Natural killer cell (primary cell): ENCODE data around the gene KIF6. TPM values are rescaled to one million over a fixed set of nuclear protein-coding genes. Genes with fewer than 3 reads are reported as not detected.

ENCODE experiments used
- ATAC-seq, 3 donors: fragments of 150-1000 bp in 2 of 3; fragments of 200-7000 bp in 1 of 3; cut with Tn5 transposase; 1 replicate in 1 of 3; 2 replicates in 2 of 3; pipeline ENCODE4 v1.10.0; 2021; ENCODE audit warnings: mild to moderate bottlenecking in 2 of 3, moderate library complexity in 2 of 3
- DNase-seq, 2 donors: peaks; one replicate each; pipeline versions ENCODE4 v3.0.0 to v3.0.0-alpha.2; 2013 to 2021; ENCODE audit warnings: mixed read lengths in 1 of 2
- H3K27ac ChIP-seq: one replicate; pipeline ENCODE4 v1.5.1; 2013; ENCODE audit warnings: mild to moderate bottlenecking, low read length
- H3K27me3 ChIP-seq: one replicate; pipeline ENCODE4 v1.6.1; 2013; ENCODE audit warnings: low read length; ENCODE audit not compliant: control insufficient read depth, insufficient read depth
- H3K36me3 ChIP-seq: one replicate; pipeline ENCODE4 v1.6.1; 2013; ENCODE audit warnings: low read length; ENCODE audit not compliant: control insufficient read depth, insufficient read depth
- H3K4me1 ChIP-seq: one replicate; pipeline ENCODE4 v1.6.1; 2013; ENCODE audit warnings: low read length; ENCODE audit not compliant: control insufficient read depth, insufficient read depth
- H3K4me3 ChIP-seq: one replicate; pipeline ENCODE4 v1.5.1; 2013; ENCODE audit warnings: low read length
- H3K9me3 ChIP-seq: one replicate; pipeline ENCODE4 v1.6.1; 2013; ENCODE audit warnings: low read length; ENCODE audit not compliant: control insufficient read depth, insufficient read depth
- H3K27ac Mint-ChIP-seq, 2 donors: one replicate each; pipeline ENCODE4 v1.8.0; 2022; ENCODE audit warnings: mild to moderate bottlenecking in 2 of 2, mixed read lengths in 2 of 2, moderate library complexity in 1 of 2
- H3K27me3 Mint-ChIP-seq, 2 donors: one replicate each; pipeline ENCODE4 v1.8.0; 2022; ENCODE audit warnings: low read depth in 2 of 2, mixed read lengths in 2 of 2
- H3K36me3 Mint-ChIP-seq: one replicate; pipeline ENCODE4 v1.8.0; 2022; ENCODE audit warnings: mixed read lengths
- H3K4me1 Mint-ChIP-seq, 2 donors: one replicate each; pipeline ENCODE4 v1.8.0; 2022; ENCODE audit warnings: mixed read lengths in 2 of 2
- H3K4me3 Mint-ChIP-seq: one replicate; pipeline ENCODE4 v1.8.0; 2022; ENCODE audit warnings: mild to moderate bottlenecking, moderate library complexity, mixed read lengths
- H3K9me3 Mint-ChIP-seq, 2 donors: one replicate each; pipeline ENCODE4 v1.8.0; 2022; ENCODE audit warnings: mixed read lengths in 2 of 2
- CTCF ChIP-seq: fragments of 200-600 bp; IDR thresholded peaks from one replicate; pipeline ENCODE4 v1.8.0; 2022; ENCODE audit warnings: antibody characterized with exemption
- WGBS: methylation state at CpG from one replicate; pipeline ENCODE4 v1.1.7; 2013; ENCODE audit warnings: missing lambda C conversion rate; ENCODE audit not compliant: insufficient coverage; 5-methylcytosine and 5-hydroxymethylcytosine counted together
- intact Hi-C: fragments of 100-400 bp; cut with micrococcal nuclease; formaldehyde crosslinking; loops from one replicate; pipeline ENCODE4 v1.14.2; 2022
- total RNA-seq, 4 donors: library from RNA; stranded (reverse); fragments of 120-200 nt in 1 of 4; gene quantifications; one replicate each; pipeline versions ENCODE4 v1.2.3 to v1.2.4, GENCODE V29; 2013 to 2022

KIF6 gene
- total RNA-seq, 3 donors from 2014 or later (not counting 1 experiment from before 2014, with no cell fraction given): not detected

- Mint-ChIP-seq H3K4me1 (no peaks in the 10 kb centered on the region), H3K27ac (no peak overlapping the region), H3K4me3 (no peak overlapping the region), H3K9me3 (no peaks in the 10 kb centered on the region), H3K36me3 (no peaks in the 10 kb centered on the region), H3K27me3 (peaks cover 13 to 25% of the 10 kb centered on the region in 2 donors)
- DNase-seq (no peak), ATAC-seq (no peak)
- 63% methylated on average over 2 of the region's 2 CpGs for WGBS
- Histone ChIP-seq H3K36me3 (no peaks in the 10 kb centered on the region), H3K27ac (no peak overlapping the region), H3K9me3 (no peaks in the 10 kb centered on the region), H3K4me3 (no peak overlapping the region), H3K27me3 (peaks cover 2% of the 10 kb centered on the region), H3K4me1 (no peaks in the 10 kb centered on the region)
- no peak for TF ChIP-seq CTCF
- intact Hi-C loops: no loop called here
These were observed 203.2 kb downstream of the KIF6 start for GRCh38 chr6:39521958-39522357.

GRCh38 chr6:39520916-39521315 lies 204.3 kb downstream of the KIF6 start:
- peaks cover 11 to 21% of the 10 kb centered on the region in 2 donors for H3K27me3 Mint-ChIP-seq
- Histone ChIP-seq H3K27ac (no peak overlapping the region), H3K9me3 (no peaks in the 10 kb centered on the region), H3K4me3 (no peak overlapping the region), H3K27me3 (peaks cover 2% of the 10 kb centered on the region), H3K36me3 (no peaks in the 10 kb centered on the region), H3K4me1 (no peaks in the 10 kb centered on the region)
- DNase-seq (no peak), ATAC-seq (no peak)
- H3K9me3 Mint-ChIP-seq: no peaks in the 10 kb centered on the region
- H3K4me1 Mint-ChIP-seq: no peaks in the 10 kb centered on the region
- 83% methylated on average over 1 of the region's 1 CpG for WGBS
- H3K4me3 Mint-ChIP-seq: no peak overlapping the region
- no peaks in the 10 kb centered on the region for H3K36me3 Mint-ChIP-seq
- TF ChIP-seq CTCF: no peak
- H3K27ac Mint-ChIP-seq: no peak overlapping the region
- intact Hi-C loops: no loop called here

- Histone ChIP-seq H3K27me3 (peaks cover 2% of the 10 kb centered on the region), H3K9me3 (no peaks in the 10 kb centered on the region), H3K27ac (no peak overlapping the region), H3K4me3 (no peak overlapping the region), H3K4me1 (no peaks in the 10 kb centered on the region), H3K36me3 (no peaks in the 10 kb centered on the region)
- Mint-ChIP-seq H3K27ac (no peak overlapping the region), H3K4me3 (no peak overlapping the region), H3K4me1 (no peaks in the 10 kb centered on the region), H3K27me3 (peaks cover 9 to 22% of the 10 kb centered on the region in 2 donors), H3K36me3 (no peaks in the 10 kb centered on the region), H3K9me3 (no peaks in the 10 kb centered on the region)
- intact Hi-C loops: no loop called here
- no peak for ATAC-seq
- no peak for DNase-seq
- WGBS: 80% methylated on average over 3 of the region's 5 CpGs
- TF ChIP-seq CTCF: no peak
These were observed 204.8 kb downstream of the KIF6 start for GRCh38 chr6:39520411-39520810.

DNA sequence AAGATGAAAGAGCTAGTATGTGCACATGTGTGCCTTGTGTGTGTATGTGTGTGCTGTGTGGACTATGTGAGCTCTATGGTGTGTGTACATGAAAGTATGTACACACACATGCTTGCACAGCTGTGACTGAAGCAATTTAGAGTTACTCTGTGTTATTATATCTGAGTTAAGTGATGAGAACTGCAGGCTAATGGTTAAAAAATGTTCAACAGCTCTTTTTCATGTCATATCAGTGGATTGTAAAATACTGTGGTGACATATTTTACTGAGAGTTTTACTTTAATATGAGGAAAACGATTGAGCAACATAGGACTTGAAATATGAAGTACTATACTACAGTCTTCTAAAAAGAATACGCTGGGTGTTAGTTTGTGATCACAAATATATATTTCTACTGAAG lies 207.0 kb downstream of the KIF6 start:
- H3K36me3 Mint-ChIP-seq: no peaks in the 10 kb centered on the region
- no peaks in the 10 kb centered on the region for H3K9me3 Mint-ChIP-seq
- H3K27me3 Mint-ChIP-seq: peaks cover 9 to 42% of the 10 kb centered on the region in 2 donors
- no peak overlapping the region for H3K4me3 Mint-ChIP-seq
- H3K27ac Mint-ChIP-seq: no peak overlapping the region
- no peak for TF ChIP-seq CTCF
- H3K9me3 ChIP-seq: no peaks in the 10 kb centered on the region
- no peaks in the 10 kb centered on the region for H3K36me3 ChIP-seq
- no peaks in the 10 kb centered on the region for H3K4me1 Mint-ChIP-seq
- H3K27ac ChIP-seq: no peak overlapping the region
- intact Hi-C loops: no loop called here
- no peak for DNase-seq
- peak in 1 of 3 donors; percentile 25 for ATAC-seq
- H3K4me3 ChIP-seq: no peak overlapping the region
- H3K4me1 ChIP-seq: no peaks in the 10 kb centered on the region
- H3K27me3 ChIP-seq: peaks cover 2% of the 10 kb centered on the region
- WGBS: no CpG with 5 or more reads among the region's 2 CpGs
